AG04450 (cell line): ENCODE measurements around the gene CLDN11. TPM values are rescaled to one million over a fixed set of nuclear protein-coding genes. Genes with fewer than 3 reads are reported as not detected.

Source experiments
- CTCF ChIA-PET: fragments of 300-600, 350-600 bp; formaldehyde crosslinking; extraction: SDS; loops from one replicate; lab custom pipeline; 2022; ENCODE audit warnings: antibody characterized with exemption, inconsistent platforms; lab: Charles Lee
- POLR2A ChIA-PET: fragments of 350-600 bp; formaldehyde crosslinking; extraction: SDS; loops from one replicate; lab custom pipeline; 2021; ENCODE audit warnings: antibody characterized with exemption, inconsistent platforms; lab: Yijun Ruan, JAX
- DNase-seq: peaks from one replicate; pipeline ENCODE4 v3.0.0-alpha.2; 2011; ENCODE audit warnings: low read depth, low spot score
- H3K27ac ChIP-seq: one replicate; pipeline ENCODE4 v1.5.1; 2012; ENCODE audit warnings: low read depth, low read length, control low read depth
- H3K27me3 ChIP-seq: one replicate; pipeline ENCODE4 v1.6.0; 2012; ENCODE audit warnings: low read length; ENCODE audit not compliant: control insufficient read depth, insufficient read depth
- H3K4me3 ChIP-seq: 2 replicates; pipeline ENCODE4 v1.5.1; 2011; ENCODE audit warnings: mild to moderate bottlenecking, low read depth, low read length, control low read depth
- H3K9me3 ChIP-seq: 2 replicates; pipeline ENCODE4 v1.5.1; 2012; ENCODE audit warnings: low read length; ENCODE audit not compliant: control insufficient read depth, insufficient read depth
- polyA plus RNA-seq: library from polyadenylated mRNA; depleted of rRNA; stranded (reverse); fragments of >200 nt; gene quantifications from 2 replicates; pipeline ENCODE4 v1.2.3, GENCODE V29; 2011
- TF ChIP-seq, protein P1 (sequence below): IDR thresholded peaks from 2 replicates; pipeline ENCODE4 v1.5.1; 2011; ENCODE audit warnings: low read depth, low read length, control low read depth, inconsistent platforms

The CLDN11 gene
- polyA plus RNA-seq, 1 experiment = 445 TPM

DNA sequence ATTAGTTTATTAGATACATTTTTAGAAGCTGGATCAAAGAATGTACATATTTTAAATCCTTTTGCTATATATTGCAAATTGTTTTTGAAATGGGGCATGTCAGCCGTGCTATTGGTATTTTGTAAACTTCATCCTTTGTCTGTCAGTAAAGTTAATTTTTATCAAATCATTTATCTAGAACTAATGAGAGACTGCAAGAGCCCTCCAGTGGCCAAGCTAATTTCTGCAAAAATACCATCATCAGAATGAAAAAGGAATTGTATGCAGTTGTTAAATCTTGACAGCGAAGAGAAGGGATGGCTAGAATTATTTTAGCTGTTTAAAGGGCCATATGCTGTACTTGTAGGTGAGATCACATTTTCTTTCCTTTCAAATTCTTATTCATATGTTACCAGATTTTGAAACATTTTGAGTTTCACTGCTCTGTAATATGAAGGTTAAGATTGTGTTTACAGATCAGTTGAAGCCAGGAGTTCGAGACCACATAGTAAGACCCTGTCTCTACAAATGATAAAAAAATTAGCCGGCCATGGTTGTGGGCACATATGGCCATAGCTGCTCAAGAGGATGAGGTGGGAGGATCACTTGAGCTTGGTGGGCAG, 8.1 kb upstream of the CLDN11 start:
- Histone ChIP-seq H3K27me3 (no peaks in the 10 kb centered on the region), H3K27ac (no peak overlapping the region), H3K9me3 (no peaks in the 10 kb centered on the region), H3K4me3 (no peak overlapping the region)
- DNase-seq = no peak
- CTCF ChIA-PET = interaction anchor here (0.6 to 11.1 kb wide), 17 partner anchors 12 to 446 kb away, joined by 3 to 366 read pairs (median 4); no protein-coding TSS in a partner anchor
- POLR2A ChIA-PET = no interaction called here
- TF ChIP-seq, protein P1, sequence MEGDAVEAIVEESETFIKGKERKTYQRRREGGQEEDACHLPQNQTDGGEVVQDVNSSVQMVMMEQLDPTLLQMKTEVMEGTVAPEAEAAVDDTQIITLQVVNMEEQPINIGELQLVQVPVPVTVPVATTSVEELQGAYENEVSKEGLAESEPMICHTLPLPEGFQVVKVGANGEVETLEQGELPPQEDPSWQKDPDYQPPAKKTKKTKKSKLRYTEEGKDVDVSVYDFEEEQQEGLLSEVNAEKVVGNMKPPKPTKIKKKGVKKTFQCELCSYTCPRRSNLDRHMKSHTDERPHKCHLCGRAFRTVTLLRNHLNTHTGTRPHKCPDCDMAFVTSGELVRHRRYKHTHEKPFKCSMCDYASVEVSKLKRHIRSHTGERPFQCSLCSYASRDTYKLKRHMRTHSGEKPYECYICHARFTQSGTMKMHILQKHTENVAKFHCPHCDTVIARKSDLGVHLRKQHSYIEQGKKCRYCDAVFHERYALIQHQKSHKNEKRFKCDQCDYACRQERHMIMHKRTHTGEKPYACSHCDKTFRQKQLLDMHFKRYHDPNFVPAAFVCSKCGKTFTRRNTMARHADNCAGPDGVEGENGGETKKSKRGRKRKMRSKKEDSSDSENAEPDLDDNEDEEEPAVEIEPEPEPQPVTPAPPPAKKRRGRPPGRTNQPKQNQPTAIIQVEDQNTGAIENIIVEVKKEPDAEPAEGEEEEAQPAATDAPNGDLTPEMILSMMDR = peak; percentile 63

- TF ChIP-seq, protein P1 = no peak
- Histone ChIP-seq H3K4me3 (no peak overlapping the region), H3K27ac (no peak overlapping the region), H3K27me3 (no peaks in the 10 kb centered on the region), H3K9me3 (no peaks in the 10 kb centered on the region)
- ChIA-PET CTCF (interaction anchor here (0.7 to 11.1 kb wide), 52 partner anchors 8 to 480 kb away, joined by 3 to 366 read pairs (median 5); partner anchors contain the start of gene SKIL), POLR2A (no interaction called here)
- no peak for DNase-seq
These were observed 5.4 kb upstream of the CLDN11 start for GRCh38 chr3:170413291-170413690.

DNA sequence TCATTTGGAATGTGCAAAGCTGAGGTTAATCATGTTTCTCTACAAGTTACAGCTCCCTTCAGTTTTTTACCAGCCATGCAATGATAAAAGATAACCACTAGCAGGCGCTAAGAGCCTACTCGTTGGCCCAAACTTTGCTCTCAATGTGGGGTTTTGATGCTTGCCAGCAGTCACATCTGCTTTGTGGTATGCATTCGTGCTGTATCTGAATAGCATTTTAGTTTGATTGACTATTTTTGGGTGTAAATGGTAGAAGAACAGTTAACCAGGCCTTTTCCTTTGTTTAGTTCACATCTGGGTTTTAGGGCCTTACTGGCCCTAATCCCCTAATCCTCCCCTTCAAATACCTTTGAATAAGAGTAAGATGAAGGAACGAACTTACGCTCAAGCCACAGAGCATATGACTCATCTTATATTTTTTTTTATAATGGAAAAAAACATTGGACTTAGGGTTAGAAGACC, 4.4 kb upstream of the CLDN11 start:
- Histone ChIP-seq H3K27me3 (no peaks in the 10 kb centered on the region), H3K9me3 (no peaks in the 10 kb centered on the region), H3K4me3 (no peak overlapping the region), H3K27ac (no peak overlapping the region)
- TF ChIP-seq, protein P1 = peak; percentile 100
- POLR2A ChIA-PET = interaction anchor here (0.6 to 1.0 kb wide), 5 partner anchors 57 to 455 kb away, joined by 3 to 5 read pairs (median 4); no protein-coding TSS in a partner anchor
- DNase-seq = peak; percentile 82
- CTCF ChIA-PET = interaction anchor here (0.6 to 11.1 kb wide), 79 partner anchors 8 to 479 kb away, joined by 3 to 366 read pairs (median 5); partner anchors contain the start of gene SKIL

GRCh38 chr3:170417090-170417489, 1.6 kb upstream of the CLDN11 start:
- peaks cover 7% of the 10 kb centered on the region; the same call in 1 of the 2 replicates for H3K9me3 ChIP-seq
- ChIA-PET CTCF (interaction anchor here (1.0 to 11.1 kb wide), 4 partner anchors 78 to 431 kb away, joined by 3 to 366 read pairs (median 8); no protein-coding TSS in a partner anchor), POLR2A (no interaction called here)
- H3K27ac ChIP-seq = no peak overlapping the region
- no peaks in the 10 kb centered on the region for H3K27me3 ChIP-seq
- TF ChIP-seq, protein P1 = no peak
- no peak overlapping the region for H3K4me3 ChIP-seq
- no peak for DNase-seq
